Activated effector memory CD4-positive, alpha-beta T cell treated with anti-CD3 and anti-CD28 coated beads, Interleukin-2, amount 50 U/mL, for 16 hours (primary cell): ENCODE measurements around the gene TMPRSS12.
"Not testable (repeated sequence)": the region's sequence is repeated elsewhere in the genome, so short reads cannot be mapped to it uniquely, and the experiment has no call there.

Source experiments
- DNase-seq: peaks from one replicate; pipeline ENCODE4 v3.0.0-alpha.2; 2020

TMPRSS12 gene

DNA sequence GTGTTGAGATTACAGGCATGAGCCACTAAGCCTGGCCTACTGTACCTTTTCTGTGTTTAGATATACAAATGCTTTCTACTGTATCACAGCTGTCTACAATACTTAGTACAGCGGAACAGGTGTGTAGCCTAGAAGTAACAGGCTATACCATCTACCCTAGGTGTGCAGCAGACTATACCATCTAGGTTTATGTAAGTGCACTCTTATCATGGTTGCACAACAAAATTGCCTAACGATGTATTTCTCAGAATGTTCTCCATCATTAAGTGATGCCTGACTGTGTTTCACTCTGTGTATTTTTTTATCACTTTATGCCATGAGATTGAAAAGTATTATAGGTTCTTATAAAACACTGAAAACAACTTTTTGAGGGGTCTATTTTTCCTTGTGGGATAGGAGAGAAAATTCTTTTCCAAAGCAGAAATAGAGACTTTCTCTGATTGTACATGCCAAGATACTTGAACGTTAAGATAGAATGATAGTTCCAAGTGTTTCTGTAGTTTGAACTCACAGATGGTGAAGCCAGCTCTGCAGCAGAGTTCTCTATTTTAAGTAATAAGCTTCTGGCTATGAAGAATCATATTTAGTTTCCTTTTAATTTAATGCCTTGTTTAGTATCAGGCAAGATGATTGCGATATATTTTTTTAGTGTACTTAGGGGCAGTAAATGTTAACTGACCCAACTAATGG is 17.0 kb downstream of the TMPRSS12 start:
- DNase-seq: no peak

DNA sequence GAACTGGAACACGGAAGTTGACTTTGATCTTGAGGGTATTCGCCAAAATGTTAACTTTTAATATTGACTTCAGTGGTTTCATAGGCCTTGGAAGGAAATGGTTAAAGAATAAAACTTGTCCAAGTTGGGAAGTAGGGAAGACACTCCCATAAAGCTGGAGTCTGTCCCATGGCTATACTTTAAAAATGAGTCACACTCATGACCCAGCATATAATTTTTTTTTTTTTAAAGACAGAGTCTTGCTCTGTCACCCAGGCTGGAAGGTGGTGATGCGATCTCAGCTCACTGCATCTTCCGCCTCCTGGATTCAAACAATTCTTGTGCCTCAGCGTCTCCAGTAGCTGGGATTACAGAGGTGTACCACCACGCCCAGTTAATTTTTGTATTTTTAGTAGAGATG is 19.6 kb downstream of the TMPRSS12 start:
- no peak for DNase-seq

DNA sequence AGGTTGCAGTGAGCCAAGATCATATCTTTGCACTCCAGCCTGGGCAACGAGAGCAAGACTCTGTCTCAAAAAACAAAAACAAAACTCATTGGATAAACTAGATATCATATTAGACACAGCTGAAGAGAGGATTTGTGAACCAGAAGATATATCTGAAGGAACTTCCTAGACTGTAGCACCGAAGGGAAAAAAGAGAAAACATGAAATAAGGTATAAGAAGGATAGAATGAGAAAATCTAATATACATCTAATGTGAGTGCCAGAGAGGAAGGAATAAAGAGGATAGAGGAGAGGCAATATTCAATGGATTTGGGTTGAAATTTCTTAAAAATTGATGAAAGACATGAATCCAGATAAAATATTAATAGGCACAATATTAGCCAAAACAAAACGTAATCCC is 22.5 kb downstream of the TMPRSS12 start:
- DNase-seq: no peak

DNA sequence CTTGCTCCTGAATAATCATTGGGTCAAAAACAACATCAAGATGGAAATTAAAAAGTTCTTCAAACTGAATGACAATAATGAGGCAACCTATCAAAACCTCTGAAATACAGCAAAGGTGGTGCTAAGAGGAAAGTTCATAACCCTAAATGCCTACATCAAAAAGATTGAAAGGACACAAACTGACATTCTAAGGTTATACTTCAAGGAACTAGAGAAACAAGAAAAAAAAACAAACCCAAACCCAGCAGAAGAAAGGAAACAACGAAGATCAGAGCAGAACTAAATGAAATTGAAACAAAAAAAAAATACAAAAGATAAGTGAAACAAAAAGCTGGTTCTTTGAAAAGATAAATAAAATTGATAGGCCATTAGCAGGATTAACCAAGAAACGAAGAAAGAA is 26.2 kb downstream of the TMPRSS12 start:
- not testable (repeated sequence) for DNase-seq

DNA sequence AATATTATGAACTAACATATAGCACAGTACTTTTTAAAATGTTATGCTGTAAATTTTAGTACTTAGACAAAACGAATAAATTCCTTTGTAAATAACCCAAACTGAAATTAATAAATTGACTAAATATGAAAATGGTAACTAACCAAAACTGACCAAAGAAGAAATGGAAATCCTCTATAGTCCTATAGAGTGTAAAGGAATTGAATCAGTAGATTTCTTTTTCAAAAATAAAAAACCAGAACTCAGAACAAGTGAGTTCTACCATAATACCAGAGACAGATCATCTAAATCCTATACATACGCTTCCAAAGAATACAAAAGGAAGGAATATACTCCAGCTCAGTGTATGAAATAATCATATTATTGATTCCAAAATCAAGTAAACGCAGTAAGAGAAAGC is 39.8 kb downstream of the TMPRSS12 start:
- DNase-seq: no peak

DNA sequence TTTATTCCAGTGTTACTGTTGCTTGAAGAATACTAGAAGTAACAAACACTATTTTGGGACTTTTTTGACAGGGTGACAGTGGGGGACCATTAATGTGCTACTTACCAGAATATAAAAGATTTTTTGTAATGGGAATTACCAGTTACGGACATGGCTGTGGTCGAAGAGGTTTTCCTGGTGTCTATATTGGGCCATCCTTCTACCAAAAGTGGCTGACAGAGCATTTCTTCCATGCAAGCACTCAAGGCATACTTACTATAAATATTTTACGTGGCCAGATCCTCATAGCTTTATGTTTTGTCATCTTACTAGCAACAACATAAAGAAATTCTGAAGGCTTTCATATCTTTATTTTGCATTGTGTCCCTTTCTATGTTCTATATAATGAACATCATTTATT is 44.5 kb downstream of the TMPRSS12 start:
- DNase-seq: no peak

DNA sequence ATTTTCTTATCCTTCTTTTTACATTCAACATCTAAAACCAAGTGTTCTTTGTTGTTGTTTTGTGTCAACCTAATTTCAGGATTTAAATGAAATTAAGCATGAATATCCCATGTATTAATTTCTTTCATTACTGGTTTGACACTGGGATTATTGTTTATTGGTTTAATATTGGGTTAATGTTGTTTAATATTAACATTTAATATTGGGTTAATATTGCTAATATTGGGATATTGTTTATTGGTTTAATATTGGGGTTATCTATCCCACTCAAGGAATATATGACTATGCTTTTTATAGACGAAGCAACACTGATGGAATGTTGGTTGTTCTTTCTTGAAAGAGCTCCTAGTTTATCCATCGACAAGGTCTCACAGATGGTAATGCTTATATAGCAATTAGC is 45.9 kb downstream of the TMPRSS12 start:
- DNase-seq: no peak

DNA sequence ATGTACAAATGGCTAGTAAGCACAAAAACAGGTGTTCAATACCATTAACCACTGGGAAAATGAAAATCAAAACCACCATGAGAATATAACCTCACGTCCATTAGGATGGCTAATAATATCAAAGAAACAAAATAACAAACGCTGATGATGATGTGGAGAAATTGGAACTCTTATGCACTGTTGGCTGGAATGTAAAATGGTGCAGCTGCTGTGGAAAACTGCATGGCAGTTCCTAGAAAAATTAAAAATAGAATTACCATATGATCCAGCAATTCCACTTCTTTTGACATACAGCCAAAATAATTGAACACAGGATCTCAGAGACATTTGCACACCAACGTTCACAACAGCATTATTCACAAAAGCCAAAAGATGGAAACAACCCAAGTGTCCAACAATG is 51.5 kb downstream of the TMPRSS12 start:
- no peak for DNase-seq

DNA sequence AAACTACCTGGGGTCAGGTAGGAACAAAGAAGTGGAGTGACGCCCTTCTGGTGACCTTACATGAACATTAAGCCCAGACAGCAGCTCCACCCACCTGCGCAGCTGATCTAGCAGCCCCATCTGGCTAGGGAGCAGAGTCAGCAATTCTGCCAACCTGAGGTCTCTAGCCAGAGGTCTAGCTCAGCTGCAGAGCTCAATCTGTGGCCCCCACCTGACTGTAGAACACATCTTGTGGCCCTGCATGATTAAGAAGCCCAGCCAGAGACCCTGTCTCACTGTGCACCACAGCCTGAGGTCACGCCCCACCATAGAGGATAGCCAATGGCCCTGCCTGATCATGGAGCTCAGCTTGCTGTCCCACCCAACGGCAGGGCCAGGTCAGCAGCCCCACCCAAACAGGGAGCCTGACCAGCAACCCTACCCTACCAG is 59.0 kb downstream of the TMPRSS12 start:
- no peak for DNase-seq

DNA sequence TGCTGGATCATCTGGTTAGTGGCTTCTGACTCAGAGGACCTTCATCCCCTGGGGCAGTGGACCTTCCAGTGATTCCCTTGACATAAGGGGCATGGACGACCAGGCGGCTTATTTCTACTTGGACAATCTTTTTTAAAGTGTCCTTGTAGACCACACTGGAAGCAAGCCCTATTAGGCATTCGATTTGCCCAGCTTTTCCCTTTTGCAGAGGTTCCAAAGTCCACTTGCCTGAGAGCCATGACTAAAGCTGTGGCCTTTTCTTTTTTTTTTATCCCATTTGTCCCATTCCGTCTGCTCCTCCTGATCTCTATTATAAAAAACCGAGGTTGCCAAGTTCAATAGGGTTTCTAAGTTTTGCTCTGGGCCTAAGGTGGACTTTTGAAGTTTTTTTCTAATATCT is 65.8 kb downstream of the TMPRSS12 start:
- DNase-seq: not testable (repeated sequence)

DNA sequence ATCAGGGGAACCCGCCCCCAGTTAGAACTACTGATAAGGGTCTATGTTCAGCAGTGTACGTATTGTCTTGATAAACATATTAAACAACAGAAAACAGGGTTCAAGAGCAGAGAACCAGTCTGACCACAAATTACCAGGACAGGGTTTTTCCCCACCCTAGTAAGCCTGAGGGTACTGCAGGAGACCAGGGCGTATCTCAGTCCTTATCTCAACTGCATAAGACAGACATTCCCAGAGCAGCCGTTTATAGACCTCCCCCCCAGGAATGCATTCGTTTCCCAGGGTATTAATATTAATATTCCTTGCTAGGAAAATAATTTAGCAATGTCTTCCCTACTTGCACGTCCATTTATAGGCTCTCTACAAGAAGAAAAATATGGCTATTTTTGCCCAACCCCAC is 69.6 kb downstream of the TMPRSS12 start:
- DNase-seq: not testable (repeated sequence)

DNA sequence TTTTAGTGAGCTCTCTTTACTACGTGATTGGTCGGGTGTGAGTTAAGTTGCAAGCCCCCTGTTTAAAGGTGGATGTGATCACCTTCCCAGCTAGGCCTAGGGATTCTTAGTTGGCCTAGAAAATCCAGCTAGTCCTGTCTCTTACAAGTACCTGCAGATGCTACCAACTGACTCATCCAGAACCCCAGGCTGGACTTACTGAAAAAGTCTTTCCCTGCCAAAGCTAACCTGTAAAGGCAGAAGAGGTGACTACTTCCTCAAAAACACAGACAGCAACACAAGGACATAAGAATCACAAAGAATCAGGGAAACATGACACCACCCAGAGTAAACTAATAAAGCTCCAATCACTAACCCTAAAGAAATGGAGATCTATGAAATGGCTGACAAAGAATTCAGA is 70.5 kb downstream of the TMPRSS12 start:
- DNase-seq: no peak

DNA sequence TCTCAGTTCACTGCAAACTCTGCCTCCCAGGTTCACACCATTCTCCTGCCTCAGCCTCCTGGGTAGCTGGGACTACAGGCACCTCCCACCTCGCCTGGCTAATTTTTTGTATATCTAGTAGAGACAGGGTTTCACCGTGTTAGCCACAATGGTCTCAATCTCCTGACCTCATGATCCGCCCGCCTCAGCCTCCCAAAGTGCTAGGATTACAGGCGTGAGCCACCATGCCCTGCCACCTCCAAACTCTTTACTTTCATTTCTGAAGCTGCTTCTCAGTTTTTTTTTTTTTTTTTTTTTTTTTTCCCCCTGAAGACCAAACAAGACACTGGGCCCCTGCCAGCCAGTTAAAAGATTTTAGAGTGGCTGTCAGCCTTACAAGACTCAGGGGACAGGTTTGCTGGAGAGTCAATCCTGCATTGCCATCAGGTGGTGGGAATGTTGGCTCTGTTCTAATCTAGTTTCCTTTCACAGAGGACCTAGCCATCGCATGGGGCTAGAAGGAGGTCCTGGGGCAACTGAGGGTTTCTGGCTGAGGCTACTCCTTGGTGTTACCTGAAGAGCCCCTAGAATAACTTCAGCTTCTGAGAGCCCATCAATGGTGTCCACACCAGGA is 72.3 kb downstream of the TMPRSS12 start:
- no peak for DNase-seq

DNA sequence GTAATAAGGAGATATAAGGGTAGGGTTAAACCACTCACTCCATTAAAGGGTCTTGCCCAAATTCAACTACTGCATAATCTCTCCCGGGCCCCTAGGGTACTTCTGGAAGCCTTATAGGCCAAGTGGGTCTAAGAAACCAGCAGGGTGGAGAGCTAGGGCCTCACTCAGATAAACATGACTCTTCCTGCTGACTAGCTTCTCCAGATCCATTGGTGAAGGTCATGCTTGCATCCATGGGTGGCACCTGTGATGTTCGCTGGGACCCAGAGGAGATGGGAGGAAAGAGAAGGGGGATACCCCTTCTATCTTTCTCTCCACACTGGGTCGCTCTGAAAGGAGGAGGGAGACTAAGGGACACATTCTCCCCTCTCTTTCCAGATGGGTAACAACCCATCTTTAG is 73.6 kb downstream of the TMPRSS12 start:
- no peak for DNase-seq

DNA sequence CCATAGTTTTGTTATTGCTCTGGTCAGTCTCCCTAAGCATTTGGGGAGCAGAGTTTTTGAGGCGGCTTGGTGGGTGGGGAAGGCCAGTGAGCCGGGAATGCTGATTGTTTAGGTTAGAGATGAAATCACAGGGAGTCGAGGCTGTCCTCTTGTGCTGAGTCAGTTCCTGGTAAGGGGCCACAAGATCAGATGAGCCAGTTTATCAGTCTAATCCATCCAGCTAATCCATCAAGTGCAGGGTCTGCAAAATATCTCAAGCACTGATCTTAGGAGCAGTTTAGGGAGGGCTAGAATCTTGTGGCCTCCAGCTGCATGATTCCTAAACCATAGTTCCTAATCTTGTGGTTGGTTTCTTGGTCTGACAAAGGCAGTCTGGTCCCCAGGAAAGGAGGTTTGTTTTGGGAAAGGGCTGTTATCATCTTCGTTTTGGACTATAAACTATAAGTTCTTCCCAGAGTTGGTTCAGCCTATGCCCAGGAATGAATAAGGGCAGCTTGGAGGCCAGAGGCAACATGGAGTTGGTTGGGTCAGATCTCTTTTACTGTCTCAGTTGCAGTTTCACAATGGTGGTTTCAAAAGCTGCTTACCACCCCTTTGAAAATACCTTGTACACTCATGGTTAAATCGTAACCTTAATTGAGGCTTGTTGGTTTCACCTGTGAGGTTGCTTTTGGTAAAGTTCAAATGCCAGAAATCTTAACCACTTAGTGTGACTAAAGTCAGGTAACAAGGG is 76.0 kb downstream of the TMPRSS12 start:
- DNase-seq: no peak

DNA sequence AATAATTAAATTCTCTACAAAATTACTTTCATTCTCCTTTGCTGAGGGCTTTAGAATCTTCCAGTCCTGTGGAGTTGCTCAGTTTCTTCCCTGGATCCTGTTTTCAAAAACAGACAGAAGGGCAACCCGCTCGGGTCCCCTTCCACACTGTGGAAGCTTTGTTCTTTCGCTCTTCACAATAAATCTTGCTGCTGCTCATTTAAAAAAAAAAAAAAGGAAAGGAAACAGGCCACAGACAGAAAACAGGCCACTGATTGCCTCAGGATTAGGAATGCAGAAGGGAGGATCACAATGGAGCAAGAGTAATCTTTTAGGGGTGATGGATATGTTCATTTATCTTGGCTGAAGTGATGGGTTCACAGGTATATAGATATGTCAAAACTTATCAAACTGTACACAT is 80.1 kb downstream of the TMPRSS12 start:
- no peak for DNase-seq

DNA sequence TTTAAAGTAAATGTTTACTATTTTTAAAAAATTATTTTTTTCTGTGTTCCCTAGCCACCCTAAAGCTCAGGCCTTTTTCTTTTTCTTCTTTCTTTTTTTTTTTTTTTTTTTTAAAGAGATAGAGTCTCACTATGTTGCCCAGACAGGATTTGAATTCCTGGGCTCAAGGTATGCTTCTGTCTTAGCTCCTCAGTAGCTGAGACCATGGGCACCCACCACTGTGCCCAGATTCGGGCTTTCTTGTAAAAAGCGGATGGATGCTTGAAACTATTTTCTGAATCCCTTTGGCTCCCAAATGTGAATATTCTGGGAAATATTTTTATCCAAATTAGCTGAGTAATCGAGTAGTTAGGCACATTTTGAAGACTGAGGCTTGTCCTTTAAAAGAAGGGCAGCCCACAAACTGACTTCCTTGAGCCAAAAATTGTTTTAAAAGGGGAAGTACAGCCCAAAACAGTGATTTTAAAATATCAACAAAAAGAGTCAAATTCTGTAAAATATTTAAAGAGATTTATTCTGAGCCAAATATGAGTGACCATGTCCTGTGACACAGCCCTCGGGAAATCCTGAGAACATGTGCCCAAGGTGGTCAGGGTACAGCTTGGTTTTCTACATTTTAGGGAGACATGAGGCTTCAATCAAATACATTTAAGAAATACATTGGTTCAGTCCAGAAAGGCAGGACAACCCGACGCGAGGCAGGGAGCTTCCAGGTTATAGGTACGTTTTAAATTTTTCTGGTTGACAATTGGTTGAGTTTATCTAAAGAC is 80.8 kb downstream of the TMPRSS12 start:
- DNase-seq: no peak

DNA sequence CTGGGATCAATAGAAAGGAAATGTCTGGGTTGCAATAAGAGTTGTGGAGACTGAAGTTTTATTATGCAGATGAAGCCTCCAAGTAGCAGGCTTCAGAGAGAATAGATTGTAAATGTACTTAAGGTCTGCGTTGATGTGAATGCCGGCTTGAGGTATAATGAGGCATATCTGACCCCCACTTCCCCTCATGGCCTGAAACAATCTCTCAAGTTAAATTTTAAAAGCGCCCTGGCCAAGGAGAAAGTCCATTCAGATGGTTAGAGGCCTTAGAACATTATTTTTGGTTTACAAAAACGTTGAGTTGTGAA is 81.4 kb downstream of the TMPRSS12 start:
- no peak for DNase-seq

DNA sequence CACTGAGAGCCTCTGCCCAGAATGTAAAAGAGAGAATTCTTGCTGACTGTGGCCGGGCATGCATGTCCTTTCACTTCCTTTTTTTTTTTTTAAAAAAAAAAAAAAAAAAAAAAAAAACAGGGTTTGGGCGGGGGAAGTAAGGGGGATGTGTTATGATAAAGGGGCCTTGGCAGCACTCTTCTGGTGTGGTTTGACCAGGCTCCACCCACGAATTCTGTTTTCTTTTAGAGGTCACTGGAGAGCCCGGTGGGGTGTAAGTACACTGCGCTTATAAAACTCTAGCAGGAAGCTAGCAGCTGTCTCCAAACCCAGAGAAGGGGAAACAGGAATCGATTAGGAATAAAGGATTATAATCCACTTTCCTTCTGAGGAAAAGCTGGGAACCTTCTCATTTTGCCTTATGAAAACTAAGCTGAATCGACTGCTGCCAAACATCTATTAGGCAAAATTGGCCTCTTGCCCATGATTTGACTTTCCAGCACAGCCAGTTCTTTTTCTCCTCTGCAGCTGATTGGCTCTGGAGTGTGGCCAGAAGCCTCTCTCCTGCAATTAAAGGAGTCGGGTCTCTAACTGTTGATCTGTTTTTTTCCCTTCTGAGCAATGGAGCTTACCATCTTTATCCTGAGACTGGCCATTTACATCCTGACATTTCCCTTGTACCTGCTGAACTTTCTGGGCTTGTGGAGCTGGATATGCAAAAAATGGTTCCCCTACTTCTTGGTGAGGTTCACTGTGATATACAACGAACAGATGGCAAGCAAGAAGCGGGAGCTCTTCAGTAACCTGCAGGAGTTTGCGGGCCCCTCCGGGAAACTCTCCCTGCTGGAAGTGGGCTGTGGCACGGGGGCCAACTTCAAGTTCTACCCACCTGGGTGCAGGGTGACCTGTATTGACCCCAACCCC is 82.0 kb downstream of the TMPRSS12 start:
- no peak for DNase-seq

DNA sequence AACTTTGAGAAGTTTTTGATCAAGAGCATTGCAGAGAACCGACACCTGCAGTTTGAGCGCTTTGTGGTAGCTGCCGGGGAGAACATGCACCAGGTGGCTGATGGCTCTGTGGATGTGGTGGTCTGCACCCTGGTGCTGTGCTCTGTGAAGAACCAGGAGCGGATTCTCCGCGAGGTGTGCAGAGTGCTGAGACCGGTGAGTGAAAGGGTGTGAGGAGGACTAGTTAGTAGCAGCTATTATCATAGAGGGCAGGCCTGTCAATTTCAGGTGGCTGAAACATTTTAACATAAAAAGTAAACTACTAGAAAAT is 82.6 kb downstream of the TMPRSS12 start:
- DNase-seq: no peak

DNA sequence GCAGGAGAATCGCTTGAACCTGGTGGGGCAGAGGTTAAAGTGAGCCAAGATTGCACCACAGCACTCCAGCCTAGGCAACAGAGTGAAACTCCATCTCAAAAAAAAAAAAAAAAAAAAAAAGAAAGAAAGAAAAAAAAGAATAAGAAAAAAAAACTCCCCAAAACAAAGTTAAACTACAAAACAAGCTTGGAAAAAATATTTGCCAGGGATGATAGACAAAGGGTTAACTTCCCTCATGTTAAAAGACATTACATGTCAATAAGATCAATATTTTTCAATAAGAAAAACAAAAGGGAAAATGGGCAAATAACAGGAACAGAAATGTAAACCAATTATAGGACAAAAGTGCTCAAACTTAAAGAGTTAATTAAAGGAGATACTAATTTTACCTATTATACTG is 83.2 kb downstream of the TMPRSS12 start:
- no peak for DNase-seq

DNA sequence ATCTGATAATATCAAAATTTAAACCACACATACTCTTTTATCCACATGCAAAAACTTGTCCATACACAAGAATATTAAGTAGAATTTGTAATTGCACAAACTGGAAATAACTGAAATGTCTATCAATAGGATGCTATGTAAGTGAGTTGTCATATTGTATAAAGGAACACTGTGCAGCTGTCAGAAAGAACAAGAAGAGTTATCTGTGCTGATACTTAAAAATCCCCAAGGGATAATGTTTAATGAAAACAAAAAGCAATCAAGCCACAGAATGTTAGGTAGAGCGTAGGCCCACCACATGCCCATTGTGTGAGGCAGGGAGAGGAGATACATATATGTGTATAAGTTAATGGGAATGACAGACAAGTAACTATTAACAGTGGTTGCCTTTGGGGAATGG is 83.7 kb downstream of the TMPRSS12 start:
- DNase-seq: no peak

DNA sequence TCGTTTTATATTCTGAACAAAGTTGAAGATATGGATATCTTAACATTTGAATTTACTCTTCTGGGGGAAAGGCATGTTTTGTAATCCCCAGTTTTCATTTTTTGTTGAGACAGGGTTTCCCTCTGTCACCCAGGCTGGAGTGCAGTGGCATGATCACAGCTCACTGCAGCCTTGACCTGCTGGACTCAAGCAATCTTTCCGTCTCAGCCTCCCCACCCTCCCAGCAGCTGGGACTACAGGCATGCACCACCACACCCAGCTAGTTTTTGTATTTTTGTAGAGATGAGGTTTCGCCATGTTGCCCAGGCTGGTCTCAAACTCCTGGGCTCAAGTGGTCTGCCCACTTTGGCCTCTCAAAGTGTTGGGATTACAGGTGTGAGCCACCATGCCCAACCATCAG is 84.2 kb downstream of the TMPRSS12 start:
- not testable (repeated sequence) for DNase-seq
